ENCODE data around the gene INO80. TPM values are rescaled to one million over a fixed set of nuclear protein-coding genes. Genes with fewer than 3 reads are reported as not detected.

The INO80 gene
- total and polyA plus RNA-seq, 7 donors = 7.2 to 36.6 (median 17.1) TPM

- H3K4me3 ChIP-seq = no peak overlapping the region
- no peaks in the 10 kb centered on the region for H3K27me3 ChIP-seq
- no peak for TF ChIP-seq POLR2AphosphoS5 (IDR thresholded peaks at IDR 0.05)
- no peak for TF ChIP-seq EP300 (IDR thresholded peaks at IDR 0.05)
- TF ChIP-seq, protein P1, sequence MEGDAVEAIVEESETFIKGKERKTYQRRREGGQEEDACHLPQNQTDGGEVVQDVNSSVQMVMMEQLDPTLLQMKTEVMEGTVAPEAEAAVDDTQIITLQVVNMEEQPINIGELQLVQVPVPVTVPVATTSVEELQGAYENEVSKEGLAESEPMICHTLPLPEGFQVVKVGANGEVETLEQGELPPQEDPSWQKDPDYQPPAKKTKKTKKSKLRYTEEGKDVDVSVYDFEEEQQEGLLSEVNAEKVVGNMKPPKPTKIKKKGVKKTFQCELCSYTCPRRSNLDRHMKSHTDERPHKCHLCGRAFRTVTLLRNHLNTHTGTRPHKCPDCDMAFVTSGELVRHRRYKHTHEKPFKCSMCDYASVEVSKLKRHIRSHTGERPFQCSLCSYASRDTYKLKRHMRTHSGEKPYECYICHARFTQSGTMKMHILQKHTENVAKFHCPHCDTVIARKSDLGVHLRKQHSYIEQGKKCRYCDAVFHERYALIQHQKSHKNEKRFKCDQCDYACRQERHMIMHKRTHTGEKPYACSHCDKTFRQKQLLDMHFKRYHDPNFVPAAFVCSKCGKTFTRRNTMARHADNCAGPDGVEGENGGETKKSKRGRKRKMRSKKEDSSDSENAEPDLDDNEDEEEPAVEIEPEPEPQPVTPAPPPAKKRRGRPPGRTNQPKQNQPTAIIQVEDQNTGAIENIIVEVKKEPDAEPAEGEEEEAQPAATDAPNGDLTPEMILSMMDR (IDR thresholded peaks at IDR 0.05) = no peak
- TF ChIP-seq POLR2A (IDR thresholded peaks at IDR 0.05) = no peak
- WGBS, 2 donors = 16 to 52% methylated on average over 7 of the region's 7 CpGs
- no peak for DNase-seq
- H3K4me1 ChIP-seq = peaks cover 0 to 18% (median 12%) of the 10 kb centered on the region in 4 donors
- intact Hi-C loops (cut with DNase I) = loop anchor here (10.0 kb wide), 1 partner anchor 165 kb away; the partner anchor contains the start of gene INO80
- H3K9me3 ChIP-seq = no peaks in the 10 kb centered on the region
- no peak overlapping the region for H3K27ac ChIP-seq
- no peaks in the 10 kb centered on the region for H3K36me3 ChIP-seq
Observed at GRCh38 chr15:40949756-40950207, 166.3 kb downstream of the INO80 start.

DNA sequence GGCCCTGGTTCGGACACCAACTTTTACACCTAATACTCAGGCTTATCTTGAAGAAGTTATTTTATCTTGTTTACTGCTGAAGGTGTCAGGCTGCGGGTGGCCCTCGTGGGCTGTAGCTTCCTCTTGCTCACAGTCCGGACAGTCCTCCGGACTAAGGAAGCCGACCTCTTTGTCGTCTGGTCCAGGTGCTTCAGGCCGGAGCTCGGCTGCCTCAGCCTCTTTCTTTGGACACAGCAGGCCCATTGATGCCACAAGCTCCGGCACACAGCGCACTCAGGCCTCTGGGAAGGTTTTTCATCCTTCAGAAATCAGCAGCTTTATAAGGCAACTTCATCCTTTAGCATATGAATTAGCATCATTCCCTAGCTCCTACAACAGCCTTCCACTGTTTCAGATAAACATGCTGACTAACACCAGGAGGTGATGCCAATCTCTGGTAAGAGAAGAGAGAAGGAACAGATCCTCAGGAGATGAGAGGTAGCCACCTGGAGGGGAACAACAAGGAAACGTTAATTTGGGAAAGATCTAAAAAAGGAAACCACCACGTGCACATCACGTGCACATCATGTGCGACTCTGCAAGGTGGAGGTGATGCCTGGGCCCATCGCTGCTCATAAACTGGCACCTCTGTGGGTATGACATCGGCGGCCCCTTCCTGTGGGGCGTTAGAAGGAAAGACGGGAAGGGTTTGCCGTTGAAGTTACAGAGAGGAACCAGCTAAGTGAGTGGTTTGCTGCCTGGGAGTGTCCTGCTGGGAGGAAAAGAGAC is 167.2 kb downstream of the INO80 start:
- Histone ChIP-seq H3K4me3 (no peak overlapping the region), H3K9me3 (no peaks in the 10 kb centered on the region), H3K4me1 (peaks cover 0 to 15% (median 10%) of the 10 kb centered on the region in 4 donors), H3K36me3 (no peaks in the 10 kb centered on the region), H3K27ac (no peak overlapping the region), H3K27me3 (no peaks in the 10 kb centered on the region)
- DNase-seq = no peak
- no peak for TF ChIP-seq EP300 (IDR thresholded peaks at IDR 0.05)
- intact Hi-C loops (cut with DNase I) = loop anchor here (10.0 kb wide), 1 partner anchor 166 kb away; the partner anchor contains the start of gene INO80
- 73 to 77% methylated on average over 21 of the region's 21 CpGs for WGBS, 2 donors

- Histone ChIP-seq H3K4me3 (no peak overlapping the region), H3K9me3 (no peaks in the 10 kb centered on the region), H3K27ac (no peak overlapping the region), H3K27me3 (no peaks in the 10 kb centered on the region), H3K4me1 (peaks cover 0 to 24% (median 16%) of the 10 kb centered on the region in 4 donors), H3K36me3 (no peaks in the 10 kb centered on the region)
- WGBS, 2 donors = 90 to 94% methylated on average over 11 of the region's 11 CpGs
- intact Hi-C loops (cut with DNase I) = loop anchor here (5.0 to 10.0 kb wide), 2 partner anchors 37 to 170 kb away; partner anchors contain the start of gene INO80
- no peak for DNase-seq
- TF ChIP-seq, protein P1 (IDR thresholded peaks at IDR 0.05) = no peak
- TF ChIP-seq POLR2AphosphoS5 (IDR thresholded peaks at IDR 0.05) = no peak
- no peak for TF ChIP-seq POLR2A (IDR thresholded peaks at IDR 0.05)
- TF ChIP-seq EP300 (IDR thresholded peaks at IDR 0.05) = no peak
Observed at GRCh38 chr15:40944510-40945296, 171.4 kb downstream of the INO80 start.

GRCh38 chr15:40943764-40944365 is 172.2 kb downstream of the INO80 start:
- TF ChIP-seq POLR2AphosphoS5 (IDR thresholded peaks at IDR 0.05) (no peak), POLR2A (IDR thresholded peaks at IDR 0.05) (no peak), EP300 (IDR thresholded peaks at IDR 0.05) (no peak)
- TF ChIP-seq, protein P1 (IDR thresholded peaks at IDR 0.05) = no peak
- intact Hi-C loops (cut with DNase I) = loop anchor here (5.0 to 10.0 kb wide), 2 partner anchors 37 to 171 kb away; partner anchors contain the start of gene INO80

More at GRCh38 chr15:40943764-40944365, 172.2 kb downstream of the INO80 start:
- no peak for DNase-seq
- Histone ChIP-seq H3K36me3 (no peaks in the 10 kb centered on the region), H3K4me3 (no peak overlapping the region), H3K4me1 (peaks cover 0 to 24% (median 16%) of the 10 kb centered on the region in 4 donors), H3K27me3 (no peaks in the 10 kb centered on the region), H3K9me3 (no peaks in the 10 kb centered on the region), H3K27ac (no peak overlapping the region)
- 96 to 97% methylated on average over 9 of the region's 9 CpGs for WGBS, 2 donors

Measured in sigmoid colon (tissue), 7 donors.